GM12878 (cell line): ENCODE data around the gene CHMP4A. TPM values are rescaled to one million over a fixed set of nuclear protein-coding genes. Genes with fewer than 3 reads are reported as not detected.

Source experiments
- BHLHE40 ChIP-seq, 2 experiments: fragments of 450-650 bp in 1 of 2; IDR thresholded peaks; 2 replicates each; pipeline ENCODE4 v1.6.1; 2011 to 2017; ENCODE audit warnings: low read depth in 2 of 2, borderline replicate concordance in 1 of 2, improper control_type of control experiment in 1 of 2, low read length in 1 of 2, mild to moderate bottlenecking in 1 of 2
- CHD4 ChIP-seq: fragments of 200-600 bp; sonication (generic); IDR thresholded peaks from 2 replicates; pipeline ENCODE4 v1.6.1; 2016; ENCODE audit warnings: mild to moderate bottlenecking
- CREM ChIP-seq: IDR thresholded peaks from 2 replicates; pipeline ENCODE4 v1.6.1; 2014; ENCODE audit warnings: antibody characterized with exemption, low read depth
- CTCF ChIP-seq, 3 experiments: IDR thresholded peaks in 2 of 3; conservative IDR thresholded peaks in 1 of 3; 2 replicates each; pipeline ENCODE4 v1.5.1; 2011; ENCODE audit warnings: low read depth in 3 of 3, low read length in 3 of 3, mild to moderate bottlenecking in 3 of 3, control low read depth in 2 of 3, moderate library complexity in 2 of 3, inconsistent platforms in 1 of 3, mixed read lengths in 1 of 3; ENCODE audit not compliant: control insufficient read depth in 2 of 3, insufficient read depth in 1 of 3; ENCODE audit errors: extremely low read depth in 1 of 3
- FOXM1 ChIP-seq: IDR thresholded peaks from 2 replicates; pipeline ENCODE4 v1.6.1; 2012; ENCODE audit warnings: low read depth, mild to moderate bottlenecking, inconsistent platforms, low read length, moderate library complexity
- HDGF ChIP-seq: fragments of 450-650 bp; IDR thresholded peaks from 2 replicates; pipeline ENCODE4 v1.6.1; 2016; ENCODE audit warnings: antibody characterized with exemption
- KAT2A ChIP-seq: conservative IDR thresholded peaks from 2 replicates; pipeline ENCODE4 v1.6.1; 2011; ENCODE audit warnings: low read depth, low read length; ENCODE audit not compliant: control insufficient read depth
- KLF5 ChIP-seq: fragments of 450-650 bp; IDR thresholded peaks from 2 replicates; pipeline ENCODE4 v1.6.1; 2014; ENCODE audit warnings: mild to moderate bottlenecking; ENCODE audit not compliant: partially characterized antibody
- LARP7 ChIP-seq: fragments of 450-650 bp; IDR thresholded peaks from 2 replicates; pipeline ENCODE4 v1.6.1; 2017; ENCODE audit warnings: mild to moderate bottlenecking
- MYB ChIP-seq: fragments of 150-350 bp; IDR thresholded peaks from 2 replicates; pipeline ENCODE4 v1.6.1; 2014; ENCODE audit warnings: mild to moderate bottlenecking, low read depth, low read length, borderline replicate concordance
- PBX3 ChIP-seq: IDR thresholded peaks from 2 replicates; pipeline ENCODE4 v1.6.1; 2011; ENCODE audit warnings: mild to moderate bottlenecking, low read depth, low read length, moderate library complexity; ENCODE audit not compliant: insufficient replicate concordance
- POLR2AphosphoS2 ChIP-seq: IDR thresholded peaks from 2 replicates; pipeline ENCODE4 v1.6.1; 2011; ENCODE audit warnings: low read depth, mild to moderate bottlenecking, low read length, improper control_type of control experiment, moderate library complexity
- RELA ChIP-seq: fragments of 450-650 bp; IDR thresholded peaks from 2 replicates; pipeline ENCODE4 v1.8.0; 2014; ENCODE audit warnings: borderline replicate concordance; ENCODE audit not compliant: partially characterized antibody
- SP1 ChIP-seq: IDR thresholded peaks from one replicate; pipeline ENCODE4 v1.6.1; 2011; ENCODE audit warnings: low read depth, low read length
- SREBF2 ChIP-seq: IDR thresholded peaks from 2 replicates; pipeline ENCODE4 v1.6.1; 2012; ENCODE audit warnings: mild to moderate bottlenecking, low read length
- SUPT20H ChIP-seq: IDR thresholded peaks from 2 replicates; pipeline ENCODE4 v1.6.1; 2011; ENCODE audit warnings: low read depth, mild to moderate bottlenecking, low read length, moderate library complexity, borderline replicate concordance; ENCODE audit not compliant: control insufficient read depth
- TCF12 ChIP-seq: IDR thresholded peaks from 2 replicates; pipeline ENCODE4 v1.6.1; 2011; ENCODE audit warnings: low read depth, mild to moderate bottlenecking, low read length
- YY1 ChIP-seq: IDR thresholded peaks from 2 replicates; pipeline ENCODE4 v1.6.1; 2011; ENCODE audit warnings: low read depth, mild to moderate bottlenecking, low read length
- polyA plus RNA-seq, 11 experiments: library from polyadenylated mRNA; depleted of rRNA in 4 of 11; unstranded in 6 of 11; stranded (reverse) in 5 of 11; fragments of >200 nt; fragmentation: Nextera tagmentation in 4 of 11; fragmentation: Illumina TruSeq in 1 of 11; extraction: Ambion mirVana in 4 of 11; extraction: Trizol in 1 of 11; gene quantifications; 1 replicate in 1 of 11; 2 replicates in 10 of 11; pipeline versions ENCODE4 v1.2.1 to v1.2.3, GENCODE V29; 2011 to 2016; ENCODE audit warnings: inconsistent platforms in 2 of 11, missing spikeins in 2 of 11, low read depth in 1 of 11
- total RNA-seq, 4 experiments: library from RNA; depleted of rRNA in 3 of 4; stranded (reverse); fragments of >200 nt in 3 of 4; fragmentation: Illumina TruSeq in 1 of 4; extraction: Trizol in 1 of 4; gene quantifications; 2 replicates each; pipeline versions ENCODE4 v1.2.1 to v1.2.3, GENCODE V29; 2013 to 2021
- TF ChIP-seq, protein P1 (sequence below): fragments of 450-650 bp; IDR thresholded peaks from 2 replicates; pipeline ENCODE4 v1.6.1; 2018; ENCODE audit warnings: mild to moderate bottlenecking, low read depth, moderate library complexity; ENCODE audit not compliant: partially characterized antibody
- TF ChIP-seq, protein P2 (sequence below): fragments of 450-650 bp; IDR thresholded peaks from 2 replicates; pipeline ENCODE4 v1.6.1; 2016; ENCODE audit warnings: mild to moderate bottlenecking
- TF ChIP-seq, protein P3 (sequence below): IDR thresholded peaks from 2 replicates; pipeline ENCODE4 v1.6.1; 2012; ENCODE audit warnings: low read depth, low read length, improper control_type of control experiment

CHMP4A gene
- total and polyA plus RNA-seq, 10 of the 15 experiments (the other 5 are each of a cell fraction or from before 2014, with no cell fraction given) = 35.5 to 151 (median 84.7) TPM

DNA sequence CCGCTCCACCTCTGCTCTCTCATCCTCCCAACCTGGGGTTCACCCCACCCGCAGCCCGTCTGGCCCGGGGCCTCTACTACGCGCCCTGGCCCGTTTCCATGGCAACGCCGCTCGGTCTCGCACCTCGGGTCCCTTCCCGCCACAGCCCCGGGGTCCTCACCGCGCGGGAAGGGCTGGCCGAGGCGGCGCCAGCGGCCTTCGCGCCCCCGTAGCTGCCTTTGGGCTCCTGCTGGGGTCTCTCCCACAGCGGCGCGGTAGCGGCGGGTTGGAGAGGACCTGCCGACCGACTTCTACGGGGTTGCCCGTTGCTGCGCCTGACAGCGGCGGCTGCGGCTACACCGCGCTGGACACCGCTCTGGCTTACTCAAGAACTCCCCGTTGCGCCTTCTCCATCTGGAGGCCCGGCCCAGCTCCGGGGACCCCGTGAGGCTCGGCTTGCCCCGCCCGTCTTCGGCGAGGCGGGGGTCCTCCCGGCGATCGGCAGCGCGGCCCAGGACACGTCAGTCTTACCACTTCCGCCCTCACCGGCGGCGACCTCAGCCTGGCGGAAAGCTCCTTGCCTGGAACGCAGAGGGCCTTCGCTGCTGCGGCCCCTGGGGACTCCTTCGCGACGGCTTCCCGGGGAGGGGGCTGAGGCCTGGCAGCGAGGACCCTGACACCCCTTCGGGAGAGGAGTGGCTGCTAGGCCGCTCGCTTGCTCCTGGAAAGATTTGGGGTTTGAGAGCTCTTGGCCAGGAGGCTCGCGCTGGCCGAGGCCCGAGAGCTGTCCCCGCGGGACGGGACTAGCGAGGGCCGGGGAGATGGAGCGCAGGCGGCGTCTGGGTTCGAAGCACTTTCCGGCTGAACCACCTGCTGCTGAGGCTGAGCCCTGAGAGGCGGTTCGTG, 17.9 kb downstream of the CHMP4A start, which contains the start of gene TM9SF1 (continued):
- TF ChIP-seq MYB (peak; percentile 94), FOXM1 (no peak), LARP7 (peak; percentile 98), CHD4 (no peak), KAT2A (no peak), HDGF (no peak), SUPT20H (no peak), CREM (peak; percentile 94), KLF5 (peak; percentile 87), CTCF (IDR thresholded peaks at IDR 0.05 in 2 of 3, conservative IDR thresholded peaks at IDR 0.05 in 1 of 3; ENCODE audit: control insufficient read depth in 2 of 3, extremely low read depth in 1 of 3, insufficient read depth in 1 of 3, low read depth in 3 of 3, low read length in 3 of 3) (no peak), YY1 (peak; percentile 74), TCF12 (no peak; the same call in 1 of the 2 replicates), PBX3 (peak; percentile 37), SP1 (peak; percentile 19), BHLHE40 (IDR thresholded peaks at IDR 0.05; ENCODE audit: borderline replicate concordance in 1 of 2, low read depth in 2 of 2, low read length in 1 of 2) (peak in 1 of 2 experiments; percentile 43; a peak in 1 of 4 replicates), POLR2AphosphoS2 (peak; percentile 47; the same call in 1 of the 2 replicates), SREBF2 (no peak), RELA (peak; percentile 77)
- TF ChIP-seq, protein P1, sequence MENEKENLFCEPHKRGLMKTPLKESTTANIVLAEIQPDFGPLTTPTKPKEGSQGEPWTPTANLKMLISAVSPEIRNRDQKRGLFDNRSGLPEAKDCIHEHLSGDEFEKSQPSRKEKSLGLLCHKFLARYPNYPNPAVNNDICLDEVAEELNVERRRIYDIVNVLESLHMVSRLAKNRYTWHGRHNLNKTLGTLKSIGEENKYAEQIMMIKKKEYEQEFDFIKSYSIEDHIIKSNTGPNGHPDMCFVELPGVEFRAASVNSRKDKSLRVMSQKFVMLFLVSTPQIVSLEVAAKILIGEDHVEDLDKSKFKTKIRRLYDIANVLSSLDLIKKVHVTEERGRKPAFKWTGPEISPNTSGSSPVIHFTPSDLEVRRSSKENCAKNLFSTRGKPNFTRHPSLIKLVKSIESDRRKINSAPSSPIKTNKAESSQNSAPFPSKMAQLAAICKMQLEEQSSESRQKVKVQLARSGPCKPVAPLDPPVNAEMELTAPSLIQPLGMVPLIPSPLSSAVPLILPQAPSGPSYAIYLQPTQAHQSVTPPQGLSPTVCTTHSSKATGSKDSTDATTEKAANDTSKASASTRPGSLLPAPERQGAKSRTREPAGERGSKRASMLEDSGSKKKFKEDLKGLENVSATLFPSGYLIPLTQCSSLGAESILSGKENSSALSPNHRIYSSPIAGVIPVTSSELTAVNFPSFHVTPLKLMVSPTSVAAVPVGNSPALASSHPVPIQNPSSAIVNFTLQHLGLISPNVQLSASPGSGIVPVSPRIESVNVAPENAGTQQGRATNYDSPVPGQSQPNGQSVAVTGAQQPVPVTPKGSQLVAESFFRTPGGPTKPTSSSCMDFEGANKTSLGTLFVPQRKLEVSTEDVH = no peak
- TF ChIP-seq, protein P2, sequence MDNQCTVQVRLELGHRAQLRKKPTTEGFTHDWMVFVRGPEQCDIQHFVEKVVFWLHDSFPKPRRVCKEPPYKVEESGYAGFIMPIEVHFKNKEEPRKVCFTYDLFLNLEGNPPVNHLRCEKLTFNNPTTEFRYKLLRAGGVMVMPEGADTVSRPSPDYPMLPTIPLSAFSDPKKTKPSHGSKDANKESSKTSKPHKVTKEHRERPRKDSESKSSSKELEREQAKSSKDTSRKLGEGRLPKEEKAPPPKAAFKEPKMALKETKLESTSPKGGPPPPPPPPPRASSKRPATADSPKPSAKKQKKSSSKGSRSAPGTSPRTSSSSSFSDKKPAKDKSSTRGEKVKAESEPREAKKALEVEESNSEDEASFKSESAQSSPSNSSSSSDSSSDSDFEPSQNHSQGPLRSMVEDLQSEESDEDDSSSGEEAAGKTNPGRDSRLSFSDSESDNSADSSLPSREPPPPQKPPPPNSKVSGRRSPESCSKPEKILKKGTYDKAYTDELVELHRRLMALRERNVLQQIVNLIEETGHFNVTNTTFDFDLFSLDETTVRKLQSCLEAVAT = no peak
- TF ChIP-seq, protein P3, sequence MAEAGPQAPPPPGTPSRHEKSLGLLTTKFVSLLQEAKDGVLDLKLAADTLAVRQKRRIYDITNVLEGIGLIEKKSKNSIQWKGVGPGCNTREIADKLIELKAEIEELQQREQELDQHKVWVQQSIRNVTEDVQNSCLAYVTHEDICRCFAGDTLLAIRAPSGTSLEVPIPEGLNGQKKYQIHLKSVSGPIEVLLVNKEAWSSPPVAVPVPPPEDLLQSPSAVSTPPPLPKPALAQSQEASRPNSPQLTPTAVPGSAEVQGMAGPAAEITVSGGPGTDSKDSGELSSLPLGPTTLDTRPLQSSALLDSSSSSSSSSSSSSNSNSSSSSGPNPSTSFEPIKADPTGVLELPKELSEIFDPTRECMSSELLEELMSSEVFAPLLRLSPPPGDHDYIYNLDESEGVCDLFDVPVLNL = peak; percentile 73
